T-helper 2 cell treated with Interferon-gamma antibody and Interleukin-4, amounts not matched to agents 100 ng/mL and 5 ng/mL, for 36 hours (primary cell): Measurements from ENCODE around the gene DBT. TPM values are rescaled to one million over a fixed set of nuclear protein-coding genes. Genes with fewer than 3 reads are reported as not detected.
"Not testable (repeated sequence)": the region's sequence is repeated elsewhere in the genome, so short reads cannot be mapped to it uniquely, and the experiment has no call there.

Experiments used
- intact Hi-C: fragments of 100-400 bp; cut with micrococcal nuclease; formaldehyde crosslinking; loops from one replicate; pipeline ENCODE4 v1.15.1; 2023
- total RNA-seq: library from RNA; stranded (reverse); gene quantifications from 2 replicates; pipeline ENCODE4 v1.2.3, GENCODE V29; 2022

Gene DBT
- total RNA-seq = 10.3 and 10.8 TPM in 2 replicates

GRCh38 chr1:100249537-100250257, at the start of gene DBT:
DBT (minus strand) TSS chr1:100249834; CDS start chr1:100249820, 14 bp downstream.
- intact Hi-C loops = loop anchor here (1.0 to 5.0 kb wide), 5 partner anchors 17 to 211 kb away; partner anchors contain the start of genes RTCA and SASS6

GRCh38 chr1:100298512-100298911, 48.9 kb upstream of the DBT start:
- intact Hi-C loops = loop anchor here (5.0 kb wide), 1 partner anchor 54 kb away; the partner anchor contains the start of gene CDC14A

GRCh38 chr1:100296997-100297396, 47.4 kb upstream of the DBT start:
- intact Hi-C loops = loop anchor here (5.0 kb wide), 1 partner anchor 55 kb away; the partner anchor contains the start of gene CDC14A

- intact Hi-C loops = loop anchor here (5.0 kb wide), 1 partner anchor 56 kb away; the partner anchor contains the start of gene CDC14A
These were observed 46.5 kb upstream of the DBT start for GRCh38 chr1:100296140-100296539.

GRCh38 chr1:100292711-100293110, 43.1 kb upstream of the DBT start:
- intact Hi-C loops = no loop called here

GRCh38 chr1:100290291-100290690, 40.7 kb upstream of the DBT start:
- intact Hi-C loops = loop anchor here (1.0 kb wide), 1 partner anchor 169 kb away; no protein-coding TSS in a partner anchor

GRCh38 chr1:100287162-100287561, 37.5 kb upstream of the DBT start:
- intact Hi-C loops = no loop called here

- intact Hi-C loops = no loop called here
These were observed 35.0 kb upstream of the DBT start for GRCh38 chr1:100284591-100284990.

GRCh38 chr1:100279954-100280682, 30.5 kb upstream of the DBT start:
- intact Hi-C loops = no loop called here

- intact Hi-C loops = no loop called here
These were observed 29.8 kb upstream of the DBT start for GRCh38 chr1:100279358-100279923.

- intact Hi-C loops = no loop called here
These were observed 28.2 kb upstream of the DBT start for GRCh38 chr1:100277866-100278265.

- intact Hi-C loops = loop anchor here (5.0 kb wide), 3 partner anchors 134 to 629 kb away; partner anchors contain the start of gene SLC30A7
These were observed 18.6 kb upstream of the DBT start for GRCh38 chr1:100268202-100268601.

- intact Hi-C loops = loop anchor here (5.0 kb wide), 3 partner anchors 135 to 630 kb away; partner anchors contain the start of gene SLC30A7
These were observed 17.6 kb upstream of the DBT start for GRCh38 chr1:100267284-100267683.

- intact Hi-C loops = loop anchor here (1.0 to 5.0 kb wide), 10 partner anchors 17 to 631 kb away; partner anchors contain the start of genes AGL, DBT, SLC30A7 and TRMT13
These were observed 17.1 kb upstream of the DBT start for GRCh38 chr1:100266741-100267140.

- intact Hi-C loops = loop anchor here (1.0 to 5.0 kb wide), 10 partner anchors 17 to 631 kb away; partner anchors contain the start of genes AGL, DBT, SLC30A7 and TRMT13
These were observed 16.5 kb upstream of the DBT start, which contains the start of gene RTCA for GRCh38 chr1:100265931-100266740. RTCA (plus strand) TSS chr1:100266216; CDS start chr1:100266376, 160 bp downstream.

GRCh38 chr1:100265562-100265930, 15.9 kb upstream of the DBT start:
- intact Hi-C loops = loop anchor here (5.0 kb wide), 3 partner anchors 137 to 632 kb away; partner anchors contain the start of gene SLC30A7

- intact Hi-C loops = not testable (repeated sequence)
These were observed 14.4 kb upstream of the DBT start for GRCh38 chr1:100264081-100264480.

GRCh38 chr1:100261686-100262085, 12.1 kb upstream of the DBT start:
- intact Hi-C loops = no loop called here

GRCh38 chr1:100258427-100258826, 8.8 kb upstream of the DBT start:
- intact Hi-C loops = not testable (repeated sequence)

- intact Hi-C loops = not testable (repeated sequence)
These were observed 6.6 kb upstream of the DBT start for GRCh38 chr1:100256273-100256672.
